Measurements from ENCODE around the gene IQCF2.
"Not testable (repeated sequence)": the region's sequence is repeated elsewhere in the genome, so short reads cannot be mapped to it uniquely, and the experiment has no call there.

The IQCF2 gene

DNA sequence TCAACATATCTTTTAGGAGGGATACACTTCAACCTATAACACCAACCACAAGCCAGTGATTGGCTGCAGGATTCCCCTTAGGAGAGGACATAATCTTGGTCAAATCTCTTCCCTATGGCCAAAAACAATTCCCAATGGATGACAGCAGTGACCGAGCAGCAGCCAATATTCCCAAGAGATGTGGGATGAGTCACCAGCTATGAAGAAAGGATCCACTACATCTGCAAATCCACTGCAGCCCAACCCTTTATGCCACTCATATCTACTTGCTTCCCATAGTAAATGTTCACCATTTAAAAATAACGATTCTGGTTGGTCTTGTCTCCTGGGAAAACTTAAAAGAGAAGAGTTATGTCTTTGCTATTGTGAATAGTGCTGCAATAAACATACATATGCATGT is 18.5 kb downstream of the IQCF2 start:
- DNase-seq = no peak

DNA sequence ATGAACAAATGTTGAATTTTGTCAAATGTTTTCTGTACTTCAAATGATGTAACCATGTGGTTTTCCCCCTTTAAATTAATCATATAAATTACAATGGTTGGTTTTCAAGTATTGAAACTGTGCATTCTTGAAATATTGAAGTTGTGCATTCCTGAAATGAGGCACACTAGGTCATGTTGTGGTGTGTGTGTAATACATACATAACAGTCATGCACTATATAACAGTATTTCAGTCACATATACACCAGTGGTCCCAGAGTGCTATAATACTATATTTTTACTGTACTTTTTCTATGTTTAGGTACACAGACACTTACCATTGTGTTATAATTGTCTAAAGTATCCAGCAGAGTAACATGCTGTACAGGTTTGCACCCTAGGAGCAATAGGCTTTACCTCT is 25.0 kb downstream of the IQCF2 start:
- DNase-seq = no peak

DNA sequence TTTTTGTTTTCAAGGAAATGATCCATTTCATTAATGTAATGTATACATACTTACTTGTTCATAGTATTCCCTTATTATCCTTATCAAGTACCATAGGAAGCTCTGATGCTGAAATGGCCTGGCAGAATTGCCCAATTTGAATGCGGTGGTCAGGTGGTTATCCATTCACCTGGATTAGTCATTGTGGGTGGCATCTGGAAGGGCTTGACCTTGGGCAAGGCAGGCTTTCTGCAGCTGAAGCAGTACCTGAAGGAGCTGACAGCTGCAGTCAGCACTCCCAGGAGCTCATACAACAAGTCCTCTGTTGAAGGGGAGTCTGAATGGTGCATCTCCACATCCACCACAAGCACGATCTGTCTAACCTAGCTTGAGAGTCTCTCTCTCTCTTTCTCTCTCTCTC is 26.2 kb downstream of the IQCF2 start:
- no peak for DNase-seq

DNA sequence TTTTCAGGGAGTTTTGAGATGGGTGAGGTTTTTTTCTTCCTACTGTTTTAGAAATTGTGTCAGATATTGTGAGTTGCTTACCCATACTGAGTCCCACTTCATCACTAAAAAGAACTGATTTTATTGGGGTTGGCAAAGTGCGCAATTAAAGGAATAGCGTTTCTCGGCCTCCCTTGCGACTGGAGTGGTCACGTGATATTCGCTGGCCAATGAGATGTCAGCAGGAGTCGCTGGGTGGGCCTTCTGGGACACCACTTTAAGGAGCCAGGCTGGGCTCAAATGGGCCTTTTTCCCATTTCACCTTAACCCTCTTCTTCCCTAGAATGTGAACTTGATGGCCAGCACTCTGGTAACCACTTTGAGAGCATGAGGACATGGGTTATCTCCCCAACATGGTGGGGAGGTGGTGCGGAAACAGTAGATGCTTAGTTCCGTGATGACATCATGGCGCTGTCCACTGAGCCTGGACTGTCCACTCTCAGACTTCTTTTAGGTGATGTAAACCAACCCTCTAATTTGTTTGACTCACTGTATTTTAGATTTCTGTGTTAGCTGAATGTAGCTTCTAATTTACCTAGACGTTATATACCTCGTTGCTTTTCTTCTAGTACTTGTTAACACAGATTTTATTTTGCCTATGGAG is 27.2 kb downstream of the IQCF2 start:
- no peak for DNase-seq

DNA sequence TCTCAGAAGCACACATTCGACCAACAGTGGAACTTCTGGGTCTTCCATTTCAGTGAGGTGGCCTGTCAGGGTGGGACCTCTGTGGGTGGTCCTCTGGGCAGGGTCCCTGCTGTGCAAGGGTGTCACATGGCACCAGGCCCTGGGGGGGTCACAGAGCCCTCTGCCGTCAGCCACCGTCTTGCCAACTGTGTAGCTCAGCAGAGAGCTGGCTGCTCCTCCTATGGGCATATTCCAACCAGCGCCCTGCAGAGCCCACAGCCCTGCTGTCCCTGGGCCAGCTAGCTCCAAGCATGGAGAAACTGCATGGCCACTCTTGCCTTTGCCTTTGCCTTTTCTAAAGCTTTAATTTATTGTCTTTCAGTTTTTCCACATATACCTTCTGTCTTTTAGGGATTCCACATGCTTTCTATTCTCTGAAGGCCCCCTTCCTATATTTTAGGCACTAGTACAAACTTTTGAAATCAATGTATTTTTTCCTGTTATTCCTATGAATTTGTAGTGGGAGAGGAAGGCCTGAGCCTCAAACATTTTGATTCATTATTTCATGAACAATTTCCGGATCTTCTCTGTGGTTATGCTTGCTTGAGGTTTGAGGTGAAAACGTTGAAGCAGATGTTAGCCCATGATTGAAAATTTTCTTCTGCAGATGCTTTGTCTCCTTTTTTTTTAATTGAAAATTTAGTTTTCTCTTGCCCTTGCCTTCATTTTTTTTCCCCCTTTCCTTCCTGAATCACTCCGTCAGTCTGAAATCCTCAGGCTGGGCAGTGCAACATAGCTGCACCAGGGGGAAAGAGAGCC is 30.0 kb downstream of the IQCF2 start:
- peak in 1 of 14 donors; percentile 35 for DNase-seq

DNA sequence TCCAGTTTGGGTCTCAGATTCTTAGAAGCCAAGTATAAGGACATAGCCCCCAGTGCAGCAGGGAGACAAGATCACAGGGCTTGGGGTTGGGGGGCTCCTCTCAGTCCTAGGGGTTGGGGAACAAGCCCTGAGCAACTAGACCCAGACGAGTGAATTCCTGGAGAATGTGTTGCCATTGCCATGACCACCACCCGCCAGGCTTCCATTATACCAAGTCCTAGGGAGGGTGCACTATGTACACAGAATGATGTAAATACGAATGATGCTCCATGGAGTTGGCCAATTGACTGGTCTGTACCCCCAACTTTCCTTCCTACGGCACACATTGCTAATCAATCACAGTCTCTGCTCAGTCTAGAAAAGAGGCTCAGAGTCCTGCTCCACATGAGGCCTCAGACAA is 33.0 kb downstream of the IQCF2 start:
- no peak for DNase-seq

DNA sequence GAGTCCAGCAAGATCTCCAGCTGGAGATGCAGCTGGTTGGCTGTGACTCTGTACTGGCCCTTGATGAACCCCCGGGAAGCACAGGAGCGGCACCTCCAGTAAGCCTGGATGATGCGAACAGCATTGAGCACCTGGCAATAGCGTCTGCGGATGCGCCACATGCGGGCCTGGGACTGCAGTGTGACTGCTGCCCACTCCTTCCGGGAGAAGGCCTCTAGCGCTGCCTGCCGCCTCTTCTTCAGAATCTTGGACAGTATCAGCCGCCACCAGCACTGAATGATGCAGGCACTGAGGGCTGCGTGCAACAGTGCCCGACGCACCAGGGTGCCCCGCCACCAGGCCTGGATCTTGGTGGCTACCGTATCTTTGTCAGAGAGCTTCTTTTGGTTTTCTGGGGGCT is 33.5 kb downstream of the IQCF2 start:
- DNase-seq = no peak

- DNase-seq = no peak
These were observed 35.3 kb downstream of the IQCF2 start for GRCh38 chr3:51896607-51897305.

GRCh38 chr3:51897391-51897790 is 36.0 kb downstream of the IQCF2 start:
- DNase-seq = no peak

DNA sequence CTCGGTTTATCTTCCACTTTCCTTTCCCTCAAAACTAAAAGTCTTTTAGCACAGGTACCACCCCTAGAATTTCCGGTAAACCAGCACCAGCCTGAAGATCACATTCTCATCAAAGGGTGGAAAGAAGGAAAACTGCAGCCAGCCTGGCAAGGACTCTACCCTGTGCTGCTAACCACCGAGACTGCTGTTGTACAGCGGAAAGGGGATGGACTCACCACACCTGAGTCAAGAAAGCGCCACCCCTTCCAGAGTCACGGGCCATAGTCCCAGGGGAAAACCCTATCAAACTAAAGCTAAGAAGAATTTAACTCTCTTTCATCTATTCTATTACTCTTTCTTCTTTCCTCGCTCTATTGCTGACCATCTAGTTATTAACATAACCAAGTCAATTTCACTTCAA is 38.6 kb downstream of the IQCF2 start:
- not testable (repeated sequence) for DNase-seq

DNA sequence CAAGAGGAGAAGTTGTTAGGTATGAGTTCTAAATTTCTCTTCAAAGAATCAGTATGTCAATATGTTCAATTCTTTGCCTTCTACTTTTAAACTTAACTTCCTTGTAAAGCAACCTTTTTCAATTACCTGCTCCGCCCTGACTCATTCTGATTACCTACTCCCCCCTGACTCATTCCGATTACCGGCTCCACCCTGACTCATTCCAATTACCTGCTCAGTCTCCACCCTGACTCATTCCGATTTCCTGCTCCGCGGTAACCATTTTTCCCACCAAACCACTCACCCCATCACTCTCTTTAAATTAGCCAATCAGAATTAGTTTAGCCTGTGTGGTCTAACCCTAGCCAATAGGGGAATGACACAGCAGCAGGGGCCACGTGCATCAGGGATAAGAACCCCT is 40.9 kb downstream of the IQCF2 start:
- DNase-seq = not testable (repeated sequence)

- no peak for DNase-seq
These were observed 42.8 kb downstream of the IQCF2 start for GRCh38 chr3:51904034-51904823.

GRCh38 chr3:51908026-51908425 is 46.6 kb downstream of the IQCF2 start:
- no peak for DNase-seq

All from C1 segment of cervical spinal cord (tissue), 14 donors.